WERI-Rb-1 (cell line): ENCODE results near the gene MAK.
"Not testable (repeated sequence)": the region's sequence is repeated elsewhere in the genome, so short reads cannot be mapped to it uniquely, and the experiment has no call there.

Experiments
- DNase-seq: peaks from one replicate; pipeline ENCODE4 v3.0.0-alpha.2; 2020
- H3K27ac ChIP-seq: fragments of 250-450 bp; sonication (Bioruptor Pico); 2 replicates; pipeline ENCODE4 v1.5.1; 2020; ENCODE audit warnings: mild to moderate bottlenecking, moderate library complexity
- H3K27me3 ChIP-seq: fragments of 250-450 bp; sonication (Bioruptor Pico); 2 replicates; pipeline ENCODE4 v1.5.1; 2021; ENCODE audit warnings: mild to moderate bottlenecking, low read depth, moderate library complexity; ENCODE audit not compliant: insufficient read depth, severe bottlenecking
- H3K36me3 ChIP-seq: fragments of 250-450 bp; sonication (Bioruptor Pico); 2 replicates; pipeline ENCODE4 v1.5.1; 2020; ENCODE audit warnings: mild to moderate bottlenecking, moderate library complexity
- H3K4me3 ChIP-seq: 2 replicates; pipeline ENCODE4 v1.5.1; 2011; ENCODE audit warnings: low read depth, mild to moderate bottlenecking, control low read depth, low read length
- H3K9me3 ChIP-seq: fragments of 250-450 bp; sonication (Bioruptor Pico); 2 replicates; pipeline ENCODE4 v1.5.1; 2021; ENCODE audit warnings: mild to moderate bottlenecking, moderate library complexity; ENCODE audit not compliant: severe bottlenecking
- TF ChIP-seq, protein P1 (sequence below): IDR thresholded peaks from 2 replicates; pipeline ENCODE4 v1.5.1; 2011; ENCODE audit warnings: low read depth, mild to moderate bottlenecking, control low read depth, inconsistent platforms, low read length

Gene MAK

DNA sequence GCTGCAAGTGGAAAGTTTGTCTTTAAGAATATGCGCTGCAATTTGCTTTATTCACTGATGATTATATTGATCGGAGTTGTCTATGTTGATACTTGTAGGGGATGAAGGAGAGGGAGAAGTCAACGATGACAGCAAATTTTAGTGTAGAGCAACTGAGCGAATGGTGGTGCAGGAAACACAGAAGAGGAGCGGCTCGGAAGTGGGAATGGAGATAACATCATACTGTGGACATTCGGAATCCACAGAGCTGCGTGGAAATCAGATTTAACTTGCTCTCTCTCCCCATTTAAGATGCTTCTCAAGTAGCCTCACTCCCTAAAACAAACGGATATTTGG lies 91.5 kb downstream of the MAK start:
- peak overlapping the region; percentile 84 for H3K27ac ChIP-seq
- peak overlapping the region; percentile 94 for H3K4me3 ChIP-seq

DNA sequence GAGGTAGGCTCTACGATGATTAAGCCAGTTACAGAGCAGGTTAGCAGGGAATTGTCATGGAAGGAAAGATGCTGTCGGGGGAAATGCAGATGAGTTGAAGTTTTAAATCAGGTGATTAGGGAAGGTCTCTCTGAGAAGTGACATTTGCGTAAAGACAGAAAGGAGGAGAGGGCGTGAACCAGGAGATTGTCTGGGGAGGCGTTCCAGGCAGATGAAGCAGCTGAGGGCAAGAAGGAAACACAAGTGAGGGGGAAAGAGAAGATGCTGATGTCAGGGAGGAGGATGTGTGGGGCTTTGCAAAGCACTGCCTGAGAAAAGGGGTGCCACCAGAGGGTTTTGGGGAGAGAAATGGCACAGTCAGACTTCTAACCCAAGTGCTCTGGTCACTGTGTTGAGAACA lies 93.2 kb downstream of the MAK start:
- TF ChIP-seq, protein P1, sequence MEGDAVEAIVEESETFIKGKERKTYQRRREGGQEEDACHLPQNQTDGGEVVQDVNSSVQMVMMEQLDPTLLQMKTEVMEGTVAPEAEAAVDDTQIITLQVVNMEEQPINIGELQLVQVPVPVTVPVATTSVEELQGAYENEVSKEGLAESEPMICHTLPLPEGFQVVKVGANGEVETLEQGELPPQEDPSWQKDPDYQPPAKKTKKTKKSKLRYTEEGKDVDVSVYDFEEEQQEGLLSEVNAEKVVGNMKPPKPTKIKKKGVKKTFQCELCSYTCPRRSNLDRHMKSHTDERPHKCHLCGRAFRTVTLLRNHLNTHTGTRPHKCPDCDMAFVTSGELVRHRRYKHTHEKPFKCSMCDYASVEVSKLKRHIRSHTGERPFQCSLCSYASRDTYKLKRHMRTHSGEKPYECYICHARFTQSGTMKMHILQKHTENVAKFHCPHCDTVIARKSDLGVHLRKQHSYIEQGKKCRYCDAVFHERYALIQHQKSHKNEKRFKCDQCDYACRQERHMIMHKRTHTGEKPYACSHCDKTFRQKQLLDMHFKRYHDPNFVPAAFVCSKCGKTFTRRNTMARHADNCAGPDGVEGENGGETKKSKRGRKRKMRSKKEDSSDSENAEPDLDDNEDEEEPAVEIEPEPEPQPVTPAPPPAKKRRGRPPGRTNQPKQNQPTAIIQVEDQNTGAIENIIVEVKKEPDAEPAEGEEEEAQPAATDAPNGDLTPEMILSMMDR: no peak
- no peak for DNase-seq

More for the DNA sequence above, 91.5 kb downstream of the MAK start:
- DNase-seq: no peak
- TF ChIP-seq, protein P1: no peak
- H3K36me3 ChIP-seq: peaks cover 30% of the 10 kb centered on the region
- no peaks in the 10 kb centered on the region for H3K27me3 ChIP-seq
- peaks cover under 1% of the 10 kb centered on the region for H3K9me3 ChIP-seq

DNA sequence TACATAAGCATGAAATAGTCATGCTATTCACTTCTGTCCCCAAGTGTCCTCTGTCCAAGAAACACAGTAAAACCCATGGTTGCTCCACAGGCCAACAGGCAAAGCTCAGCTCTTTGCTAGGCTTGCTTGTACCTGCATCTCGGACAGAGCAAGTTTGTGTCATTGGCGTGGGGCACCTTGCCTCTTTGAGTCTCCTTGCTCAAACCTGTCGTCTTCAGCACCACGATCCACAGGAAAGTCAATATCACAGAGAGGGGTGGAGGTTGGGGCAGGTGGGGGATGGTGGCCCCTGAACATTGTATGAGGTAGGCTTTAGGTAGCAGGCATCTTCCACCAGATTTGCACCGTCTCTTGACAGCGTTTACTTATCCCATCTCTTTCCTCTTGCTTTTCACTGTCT lies 94.8 kb downstream of the MAK start:
- Histone ChIP-seq H3K4me3 (no peak overlapping the region), H3K27ac (no peak overlapping the region), H3K27me3 (no peaks in the 10 kb centered on the region), H3K9me3 (peaks cover 5% of the 10 kb centered on the region), H3K36me3 (peaks cover under 1% of the 10 kb centered on the region; the same call in 1 of the 2 replicates)
- TF ChIP-seq, protein P1: no peak
- DNase-seq: no peak

More for the DNA sequence above, 93.2 kb downstream of the MAK start:
- no peak overlapping the region for H3K27ac ChIP-seq
- no peak overlapping the region for H3K4me3 ChIP-seq
- peaks cover 5% of the 10 kb centered on the region for H3K9me3 ChIP-seq
- no peaks in the 10 kb centered on the region for H3K27me3 ChIP-seq
- H3K36me3 ChIP-seq: peaks cover 16% of the 10 kb centered on the region

DNA sequence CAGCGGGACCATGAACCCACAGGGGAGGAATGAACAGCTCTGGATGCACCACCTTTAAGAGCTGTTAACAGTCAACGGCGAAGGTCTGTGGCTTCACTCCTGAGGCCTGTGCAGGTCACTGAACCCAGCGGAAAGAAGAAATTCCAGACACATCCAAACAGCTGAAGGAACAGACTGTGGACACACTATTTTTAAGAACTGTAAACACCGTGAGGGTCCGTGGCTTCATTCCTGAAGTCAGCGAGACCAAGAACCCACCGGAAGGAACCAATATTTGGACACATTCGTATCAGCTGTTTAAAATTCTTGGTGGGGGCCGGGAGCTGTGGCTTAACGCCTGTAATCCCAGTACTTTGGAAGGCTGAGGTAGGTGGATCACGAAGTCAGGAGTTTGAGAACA lies 96.1 kb downstream of the MAK start:
- Histone ChIP-seq H3K4me3 (no peak overlapping the region), H3K36me3 (no peaks in the 10 kb centered on the region), H3K9me3 (peaks cover 5% of the 10 kb centered on the region), H3K27ac (no peak overlapping the region), H3K27me3 (no peaks in the 10 kb centered on the region)
- TF ChIP-seq, protein P1: no peak
- DNase-seq: no peak

DNA sequence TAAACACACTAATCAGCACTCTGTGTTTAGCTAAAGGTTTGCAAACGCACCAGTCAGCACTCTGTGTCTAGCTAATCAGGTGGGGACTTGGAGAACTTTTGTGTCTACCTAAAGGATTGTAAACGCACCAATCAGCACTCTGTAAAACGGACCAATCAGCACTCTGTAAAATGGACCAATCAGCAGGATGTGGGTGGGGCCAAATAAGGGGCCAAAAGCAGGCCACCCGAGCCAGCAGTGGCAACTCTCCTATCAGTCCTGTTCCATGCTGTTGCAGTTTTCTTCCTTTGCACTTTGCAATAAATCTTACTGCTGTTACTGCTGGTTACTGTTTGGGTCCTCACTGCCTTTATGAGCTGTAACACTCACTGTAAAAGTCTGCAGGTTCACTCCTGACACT lies 96.7 kb downstream of the MAK start:
- DNase-seq, H3K36me3 ChIP-seq, H3K9me3 ChIP-seq, H3K4me3 ChIP-seq, H3K27me3 ChIP-seq, H3K27ac ChIP-seq: not testable (repeated sequence)

DNA sequence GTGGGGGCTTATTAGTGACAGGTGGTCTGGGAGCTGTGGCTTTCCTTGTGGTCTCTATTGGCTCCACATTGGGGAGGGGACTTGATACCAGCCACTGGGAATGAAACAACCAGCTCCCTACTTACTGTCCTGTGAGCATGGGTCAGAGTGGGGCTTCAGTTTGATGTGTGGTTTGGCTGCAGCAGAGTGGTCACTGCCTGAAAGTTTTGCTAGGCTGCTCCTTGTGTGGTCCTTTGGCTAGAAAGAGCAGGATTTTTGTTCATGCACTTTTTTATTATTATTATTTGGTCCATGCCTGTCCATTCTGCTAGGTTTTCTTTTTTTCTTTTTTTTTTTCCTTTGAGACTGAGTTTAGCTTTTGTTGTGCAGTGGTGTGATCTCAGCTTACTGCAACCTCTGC lies 98.3 kb downstream of the MAK start:
- TF ChIP-seq, protein P1: no peak
- H3K9me3 ChIP-seq: peaks cover 5% of the 10 kb centered on the region
- peak; percentile 5 for DNase-seq
- H3K27me3 ChIP-seq: no peaks in the 10 kb centered on the region
- H3K27ac ChIP-seq: no peak overlapping the region
- no peak overlapping the region for H3K4me3 ChIP-seq
- no peaks in the 10 kb centered on the region for H3K36me3 ChIP-seq
